AG04449 (cell line): ENCODE results near the gene ADGRF5.
"Not testable (repeated sequence)": the region's sequence is repeated elsewhere in the genome, so short reads cannot be mapped to it uniquely, and the experiment has no call there.

ENCODE experiments used
- CTCF ChIA-PET: fragments of 350-600 bp; formaldehyde crosslinking; extraction: SDS; loops from one replicate; lab custom pipeline; 2021; ENCODE audit warnings: antibody characterized with exemption; lab: Yijun Ruan, JAX
- POLR2A ChIA-PET: fragments of 400-600, 350-600 bp; formaldehyde crosslinking; extraction: SDS; loops from one replicate; lab custom pipeline; 2020; ENCODE audit warnings: antibody characterized with exemption, inconsistent platforms; lab: Yijun Ruan, JAX
- DNase-seq: peaks from one replicate; pipeline ENCODE4 v3.0.0-alpha.2; 2010; ENCODE audit warnings: low read depth, low spot score
- H3K4me3 ChIP-seq: 2 replicates; pipeline ENCODE4 v1.5.1; 2011; ENCODE audit warnings: low read depth, mild to moderate bottlenecking, control low read depth, low read length
- CTCF ChIP-seq: IDR thresholded peaks from one replicate; pipeline ENCODE4 v1.5.1; 2011; ENCODE audit warnings: mild to moderate bottlenecking, moderate library complexity, low read length, control low read depth, inconsistent platforms; ENCODE audit not compliant: insufficient read depth; ENCODE audit errors: missing control alignments

ADGRF5 gene

DNA sequence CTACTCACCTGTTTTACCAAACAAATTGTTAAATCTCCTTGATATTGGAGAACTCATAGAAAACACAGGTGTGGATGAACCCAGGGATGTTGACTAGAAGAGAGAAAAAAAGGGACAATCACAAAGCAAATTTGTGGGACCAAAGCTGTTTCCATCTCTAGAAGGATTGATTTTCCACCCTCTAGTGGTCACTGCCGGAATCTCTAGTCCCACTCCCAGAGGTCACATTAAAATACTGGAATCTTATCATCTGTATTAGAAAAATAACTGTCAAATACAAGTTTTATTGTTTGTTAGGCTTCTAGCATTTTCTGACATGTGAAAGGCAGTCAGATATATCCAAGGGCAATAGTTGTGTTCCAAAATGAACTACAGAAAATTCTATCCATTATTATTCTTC is 65.8 kb downstream of the ADGRF5 start:
- CTCF ChIA-PET, result interaction anchor here (0.9 to 2.2 kb wide), 6 partner anchors 8 to 191 kb away, joined by 3 to 9 read pairs (median 6); no protein-coding TSS in a partner anchor
- DNase-seq, H3K4me3 ChIP-seq, POLR2A ChIA-PET: not testable (repeated sequence)
- TF ChIP-seq CTCF, result peak; percentile 48

GRCh38 chr6:46851576-46851975 is 70.2 kb downstream of the ADGRF5 start:
- POLR2A ChIA-PET, DNase-seq, H3K4me3 ChIP-seq: not testable (repeated sequence)
- CTCF ChIA-PET, result interaction anchor here (0.8 to 1.6 kb wide), 3 partner anchors 190 to 197 kb away, joined by 4 to 5 read pairs (median 5); partner anchors contain the start of gene ADGRF1

GRCh38 chr6:46850792-46851191 is 70.9 kb downstream of the ADGRF5 start:
- no peak overlapping the region for H3K4me3 ChIP-seq
- POLR2A ChIA-PET, result no interaction called here
- CTCF ChIA-PET, result interaction anchor here (0.8 to 3.1 kb wide), 5 partner anchors 10 to 198 kb away, joined by 3 to 13 read pairs (median 5); partner anchors contain the start of gene ADGRF1
- DNase-seq, result no peak
- TF ChIP-seq CTCF, result no peak

DNA sequence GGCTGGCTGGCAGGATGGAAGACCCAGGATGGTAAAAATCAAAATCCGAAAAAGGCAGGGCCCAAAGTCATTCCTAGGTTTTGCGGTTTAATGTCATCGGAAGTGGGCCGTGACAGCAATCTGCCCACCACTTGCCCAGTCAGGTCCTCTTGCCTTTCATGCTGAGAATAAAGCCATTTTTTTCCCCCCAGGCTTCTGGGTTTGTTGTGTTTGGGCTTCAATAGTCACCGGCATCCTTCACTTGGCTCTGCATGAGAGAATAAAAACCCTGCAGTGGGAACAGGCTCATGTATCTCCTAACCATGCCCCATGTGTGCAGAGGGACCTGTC is 72.4 kb downstream of the ADGRF5 start:
- POLR2A ChIA-PET, result no interaction called here
- no peak for TF ChIP-seq CTCF
- H3K4me3 ChIP-seq, result no peak overlapping the region
- CTCF ChIA-PET, result interaction anchor here (0.6 to 3.1 kb wide), 12 partner anchors 9 to 462 kb away, joined by 3 to 56 read pairs (median 7); partner anchors contain the start of gene ADGRF1
- DNase-seq, result no peak

DNA sequence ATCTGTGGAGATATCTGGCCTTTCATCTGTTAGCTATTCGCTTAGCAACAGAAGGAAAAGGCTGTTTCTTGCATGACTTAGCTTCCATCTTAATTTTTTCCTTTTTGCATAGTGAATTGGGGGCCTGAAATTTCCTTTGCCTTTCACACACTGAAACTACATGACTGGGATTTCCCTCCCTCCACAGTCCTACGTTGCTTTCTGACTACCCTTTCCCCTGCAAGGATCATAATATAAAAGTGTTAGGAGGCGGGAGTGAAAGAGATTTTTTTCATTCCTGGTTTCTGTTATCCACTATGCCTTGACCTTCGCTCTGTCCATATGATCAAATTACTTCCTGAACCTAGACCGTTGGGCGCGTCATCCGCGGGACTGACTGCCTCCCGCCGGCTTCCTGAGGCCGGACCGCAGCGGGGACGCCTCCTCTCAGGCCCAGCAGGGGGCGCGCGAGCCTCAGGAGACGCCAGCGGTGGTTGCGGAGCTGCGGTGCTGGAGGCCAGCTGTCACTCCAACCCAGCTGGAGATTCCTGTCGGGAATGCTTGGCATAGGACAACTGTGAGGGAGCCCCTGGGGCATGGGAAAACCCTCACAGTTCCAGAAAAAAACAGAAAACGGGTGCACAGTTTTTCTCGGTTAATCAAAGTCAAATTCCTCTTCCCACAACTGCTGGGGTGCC is 72.9 kb downstream of the ADGRF5 start:
- CTCF ChIA-PET, result interaction anchor here (0.6 to 3.1 kb wide), 20 partner anchors 9 to 463 kb away, joined by 3 to 56 read pairs (median 4); partner anchors contain the start of gene ADGRF1
- DNase-seq, result no peak
- POLR2A ChIA-PET, result no interaction called here
- no peak overlapping the region for H3K4me3 ChIP-seq
- TF ChIP-seq CTCF, result peak; percentile 98

DNA sequence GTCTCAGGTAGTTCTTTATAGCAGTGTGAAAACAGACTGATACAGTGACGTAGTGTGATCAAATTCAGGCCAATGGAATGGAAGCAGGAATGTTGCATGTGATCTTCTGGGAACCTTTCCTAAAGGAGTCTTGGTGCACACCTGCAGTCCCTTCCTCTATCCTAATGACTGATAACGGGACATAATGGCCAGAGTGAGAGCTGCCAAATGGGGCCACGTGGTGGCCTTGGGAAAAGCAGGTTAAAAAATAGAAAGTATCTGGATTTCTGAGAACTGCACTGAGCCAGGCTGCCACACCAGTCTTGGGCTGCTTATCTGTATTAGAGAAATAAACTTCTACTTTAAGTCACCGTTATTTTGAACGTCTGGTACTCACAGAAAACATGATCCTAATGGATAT is 76.6 kb downstream of the ADGRF5 start:
- ChIA-PET CTCF (no interaction called here), POLR2A (no interaction called here)
- TF ChIP-seq CTCF, result no peak

GRCh38 chr6:46842252-46842846 is 79.4 kb downstream of the ADGRF5 start:
- POLR2A ChIA-PET, H3K4me3 ChIP-seq, CTCF ChIA-PET, DNase-seq: not testable (repeated sequence)

More for the DNA sequence above, 76.6 kb downstream of the ADGRF5 start:
- H3K4me3 ChIP-seq, result no peak overlapping the region
- no peak for DNase-seq
